ENCODE data around the gene GABRD. TPM values are rescaled to one million over a fixed set of nuclear protein-coding genes. Genes with fewer than 3 reads are reported as not detected.
A peak's percentile ranks its signal among the peaks of the same experiment; 100 is the strongest.

Gene GABRD
- total and polyA plus RNA-seq, 2 experiments from 2014 or later, result 2.1 to 5.1 TPM

- ATAC-seq (no peak), DNase-seq (ENCODE audit: low spot score) (no peak)
- H3K4me2 ChIP-seq, result no peak overlapping the region
- no peak for TF ChIP-seq CREB1 (CRISPR knock-in tag; IDR thresholded peaks at IDR 0.05; ENCODE audit: low read depth)
- no peak for TF ChIP-seq POLR2AphosphoS5 (IDR thresholded peaks at IDR 0.05; ENCODE audit: low read depth)
- no peak for TF ChIP-seq ZNF331 (CRISPR knock-in tag; IDR thresholded peaks at IDR 0.05; ENCODE audit: low read depth)
- TF ChIP-seq ZNF462 (CRISPR knock-in tag; IDR thresholded peaks at IDR 0.05), result no peak
- no peak for TF ChIP-seq ETS1 (IDR thresholded peaks at IDR 0.05)
- H3K27me3 ChIP-seq (ENCODE audit: insufficient read depth), result no peaks in the 10 kb centered on the region
- peak overlapping the region; percentile 77 for H2AFZ ChIP-seq
- Mint-ChIP-seq H3K4me3 (no peak overlapping the region), H3K36me3 (ENCODE audit: low read depth) (no peaks in the 10 kb centered on the region; the same call in 2 of the 3 replicates), H3K4me1 (peaks cover 8% of the 10 kb centered on the region; the same call in 2 of the 3 replicates), H3K27me3 (ENCODE audit: insufficient read depth, low read depth, poor library complexity) (peaks cover 11% of the 10 kb centered on the region), H3K27ac (no peak overlapping the region), H3K9me3 (no peaks in the 10 kb centered on the region)
- no peaks in the 10 kb centered on the region for H3K36me3 ChIP-seq (ENCODE audit: insufficient read depth)
- no peaks in the 10 kb centered on the region for H3K79me2 ChIP-seq (replicated peaks; ENCODE audit: insufficient read depth)
- H3K4me3 ChIP-seq, result no peak overlapping the region
- H4K20me1 ChIP-seq (replicated peaks; ENCODE audit: insufficient read depth), result no peaks in the 10 kb centered on the region
- H3K9me2 ChIP-seq (ENCODE audit: insufficient read depth), result no peaks in the 10 kb centered on the region
- H3K27ac ChIP-seq (ENCODE audit: low read depth), result peak overlapping the region; percentile 61; the same call in 1 of the 2 replicates
- H3K4me1 ChIP-seq (ENCODE audit: insufficient read depth), result peaks cover 3% of the 10 kb centered on the region; the same call in 1 of the 2 replicates
- no peaks in the 10 kb centered on the region for H3F3A ChIP-seq (replicated peaks; ENCODE audit: low read depth)
Observed at GRCh38 chr1:1996207-1996651, 22.9 kb upstream of the GABRD start.
